BE2C (cell line): ENCODE measurements around the gene ERG.

Source experiments
- DNase-seq: peaks from one replicate; pipeline ENCODE4 v3.0.0-alpha.2; 2020
- H3K27me3 ChIP-seq: fragments of 250-450 bp; sonication (Bioruptor Pico); 2 replicates; pipeline ENCODE4 v1.5.1; 2020; ENCODE audit warnings: mild to moderate bottlenecking
- H3K36me3 ChIP-seq: fragments of 250-450 bp; sonication (Bioruptor Pico); 2 replicates; pipeline ENCODE4 v1.5.1; 2020; ENCODE audit warnings: mild to moderate bottlenecking
- H3K4me1 ChIP-seq: fragments of 250-450 bp; sonication (Bioruptor Pico); 2 replicates; pipeline ENCODE4 v1.5.1; 2020
- H3K4me3 ChIP-seq: 2 replicates; pipeline ENCODE4 v1.5.1; 2011; ENCODE audit warnings: low read depth, low read length
- H3K9me3 ChIP-seq: fragments of 250-450 bp; sonication (Bioruptor Pico); 2 replicates; pipeline ENCODE4 v1.5.1; 2020
- CTCF ChIP-seq: IDR thresholded peaks from 2 replicates; pipeline ENCODE4 v1.5.1; 2012; ENCODE audit warnings: mild to moderate bottlenecking, low read depth, low read length

Gene ERG

DNA sequence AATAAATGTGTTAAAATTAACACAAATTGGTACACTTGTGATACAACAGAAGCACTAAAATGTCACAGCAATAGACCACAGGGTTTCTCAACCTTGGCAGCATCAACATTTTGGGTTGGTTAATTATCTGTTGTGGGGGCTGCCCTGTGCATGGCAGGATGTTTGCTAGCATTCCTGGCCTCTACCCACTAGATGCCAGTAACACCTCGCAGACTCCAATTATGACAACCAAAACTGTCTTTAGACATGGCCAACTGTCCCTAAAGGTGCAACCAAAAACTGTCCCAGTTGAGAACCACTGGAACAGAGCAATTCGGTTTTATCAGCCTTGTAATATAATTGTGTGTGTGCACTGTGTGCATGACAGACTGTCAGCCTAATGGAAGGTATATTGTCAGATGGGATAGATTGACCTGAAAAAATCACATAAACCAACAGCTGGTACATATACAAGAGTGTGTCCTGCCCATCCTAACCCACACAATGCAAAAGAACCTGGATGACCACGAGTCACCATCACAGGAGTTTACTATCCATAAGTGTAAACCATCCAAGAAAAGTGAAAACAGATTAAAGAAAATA lies 13.5 kb upstream of the ERG start:
- no peak for DNase-seq
- no peak overlapping the region for H3K4me3 ChIP-seq
- no peaks in the 10 kb centered on the region for H3K4me1 ChIP-seq
- H3K9me3 ChIP-seq = no peaks in the 10 kb centered on the region
- no peaks in the 10 kb centered on the region for H3K27me3 ChIP-seq
- no peak for TF ChIP-seq CTCF
- no peaks in the 10 kb centered on the region for H3K36me3 ChIP-seq

DNA sequence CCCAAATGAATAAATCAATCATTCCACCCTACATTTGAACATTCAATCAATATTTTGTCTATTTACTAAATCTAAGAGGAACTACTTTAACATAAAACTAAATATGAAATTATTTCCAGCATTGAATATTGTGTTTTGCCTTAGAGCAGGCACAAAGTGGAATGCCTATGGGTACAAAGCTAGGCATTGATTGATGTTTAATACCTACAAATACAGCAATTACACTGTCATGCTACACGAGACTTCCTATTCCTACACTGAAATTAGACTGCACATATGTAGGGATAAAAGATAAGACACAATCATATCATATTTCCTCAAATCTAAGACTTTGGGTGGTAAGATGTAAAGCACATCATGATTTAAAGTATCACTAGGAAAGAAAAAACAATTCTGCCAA lies 12.9 kb upstream of the ERG start:
- no peak for DNase-seq
- H3K36me3 ChIP-seq = no peaks in the 10 kb centered on the region
- H3K9me3 ChIP-seq = no peaks in the 10 kb centered on the region
- H3K4me1 ChIP-seq = no peaks in the 10 kb centered on the region
- H3K4me3 ChIP-seq = no peak overlapping the region
- no peak for TF ChIP-seq CTCF
- H3K27me3 ChIP-seq = no peaks in the 10 kb centered on the region

DNA sequence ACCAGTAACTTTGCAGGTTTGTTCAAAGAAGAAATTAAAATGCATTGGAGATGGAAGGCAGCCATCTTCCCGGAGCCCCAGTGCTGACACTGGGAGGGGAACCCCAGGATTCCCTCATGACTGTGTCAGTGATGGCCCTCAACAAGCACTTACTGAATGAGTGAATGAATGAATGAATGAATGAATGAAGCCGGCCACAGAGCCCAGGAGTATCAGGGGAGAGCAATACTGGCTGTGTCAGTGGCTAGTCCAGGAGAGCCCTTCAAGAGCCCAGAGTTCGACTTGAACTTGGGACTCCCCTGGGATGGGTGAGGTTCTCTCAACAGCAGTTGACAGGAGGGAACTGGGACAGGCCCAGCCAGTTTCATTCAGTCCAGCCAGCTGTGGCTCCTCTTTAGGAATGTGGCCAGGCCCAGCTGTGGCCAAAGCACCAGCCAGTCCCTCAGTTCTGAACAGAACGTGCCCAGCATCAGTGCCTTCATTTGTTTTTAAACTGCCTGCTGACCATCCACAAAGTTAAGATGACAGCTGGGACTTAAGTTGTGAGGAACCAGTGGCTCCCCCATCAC lies 9.2 kb upstream of the ERG start:
- no peaks in the 10 kb centered on the region for H3K36me3 ChIP-seq
- no peaks in the 10 kb centered on the region for H3K27me3 ChIP-seq

GRCh38 chr21:38506661-38507281 lies 8.5 kb upstream of the ERG start:
- DNase-seq = no peak
- H3K4me3 ChIP-seq = no peak overlapping the region
- peaks cover 5% of the 10 kb centered on the region; the same call in 1 of the 2 replicates for H3K4me1 ChIP-seq
- H3K27me3 ChIP-seq = no peaks in the 10 kb centered on the region
- no peak for TF ChIP-seq CTCF
- no peaks in the 10 kb centered on the region for H3K9me3 ChIP-seq
- H3K36me3 ChIP-seq = no peaks in the 10 kb centered on the region

More for the DNA sequence above, 9.2 kb upstream of the ERG start:
- Histone ChIP-seq H3K4me3 (no peak overlapping the region), H3K4me1 (peaks cover 5% of the 10 kb centered on the region; the same call in 1 of the 2 replicates), H3K9me3 (no peaks in the 10 kb centered on the region)
- TF ChIP-seq CTCF = no peak
- DNase-seq = no peak

GRCh38 chr21:38505654-38506523 lies 7.6 kb upstream of the ERG start:
- H3K4me1 ChIP-seq = peaks cover 5% of the 10 kb centered on the region; the same call in 1 of the 2 replicates
- no peak overlapping the region for H3K4me3 ChIP-seq
- DNase-seq = peak; percentile 21
- H3K36me3 ChIP-seq = no peaks in the 10 kb centered on the region
- no peaks in the 10 kb centered on the region for H3K9me3 ChIP-seq
- H3K27me3 ChIP-seq = no peaks in the 10 kb centered on the region
- TF ChIP-seq CTCF = peak; percentile 74
